ENCODE results near the gene DENND6B. TPM values are rescaled to one million over a fixed set of nuclear protein-coding genes. Genes with fewer than 3 reads are reported as not detected.

The DENND6B gene
- polyA plus RNA-seq, 1 donor, result 5.5 TPM

GRCh38 chr22:50302564-50302963 is 24.2 kb downstream of the DENND6B start:
- DNase-seq, result no peak

- DNase-seq, result no peak
These were observed 24.7 kb downstream of the DENND6B start for GRCh38 chr22:50302041-50302541.

- no peak for DNase-seq
These were observed 25.2 kb downstream of the DENND6B start for GRCh38 chr22:50301581-50301991.

GRCh38 chr22:50300620-50301257 is 26.1 kb downstream of the DENND6B start:
- DNase-seq, result no peak

- no peak for DNase-seq
These were observed 26.8 kb downstream of the DENND6B start for GRCh38 chr22:50299785-50300619.

GRCh38 chr22:50298937-50299784 is 27.7 kb downstream of the DENND6B start:
- no peak for DNase-seq

- DNase-seq, result no peak
These were observed 28.6 kb downstream of the DENND6B start for GRCh38 chr22:50298266-50298637.

GRCh38 chr22:50297510-50298265 is 29.1 kb downstream of the DENND6B start:
- no peak for DNase-seq

DNA sequence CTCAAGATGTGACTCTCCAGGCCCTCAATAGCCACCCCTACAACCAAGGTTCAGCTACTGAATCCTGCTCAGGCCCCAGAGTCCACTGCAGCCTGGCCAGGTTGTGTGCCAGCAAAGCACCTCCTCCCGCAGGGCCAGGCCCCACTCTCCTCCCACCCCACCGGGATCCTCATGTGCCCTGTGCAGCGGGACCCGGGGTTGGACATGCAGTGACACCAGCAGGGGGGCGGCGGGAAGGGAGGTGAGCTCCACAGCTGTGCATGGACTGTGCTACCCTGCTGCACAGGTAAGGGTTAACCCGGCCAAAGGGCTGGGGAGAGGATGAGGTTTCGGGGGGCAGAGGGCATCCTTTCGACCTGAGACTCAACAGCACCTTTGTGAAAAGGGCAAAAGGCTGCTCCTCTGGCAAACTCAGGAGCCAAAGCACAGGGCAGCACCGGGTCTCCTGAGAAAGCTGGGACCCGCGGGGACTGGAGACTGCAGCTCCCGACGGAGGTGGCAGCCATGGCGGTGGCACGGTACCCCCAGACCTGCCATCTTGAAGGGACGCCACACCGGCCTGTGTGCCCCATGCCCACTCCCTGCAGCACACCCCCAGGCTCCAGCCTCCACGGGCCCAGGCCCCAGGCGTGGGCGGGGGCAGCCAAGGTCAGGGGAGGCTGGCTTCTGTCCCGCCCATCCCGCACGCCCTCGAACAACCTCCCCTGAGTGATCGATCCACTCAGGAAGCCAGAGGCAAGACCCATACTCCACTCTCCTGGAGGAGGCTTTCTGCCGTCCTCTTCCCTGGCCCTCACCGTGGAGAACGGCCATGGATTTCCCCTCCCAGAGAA is 29.9 kb downstream of the DENND6B start:
- no peak for DNase-seq

DNA sequence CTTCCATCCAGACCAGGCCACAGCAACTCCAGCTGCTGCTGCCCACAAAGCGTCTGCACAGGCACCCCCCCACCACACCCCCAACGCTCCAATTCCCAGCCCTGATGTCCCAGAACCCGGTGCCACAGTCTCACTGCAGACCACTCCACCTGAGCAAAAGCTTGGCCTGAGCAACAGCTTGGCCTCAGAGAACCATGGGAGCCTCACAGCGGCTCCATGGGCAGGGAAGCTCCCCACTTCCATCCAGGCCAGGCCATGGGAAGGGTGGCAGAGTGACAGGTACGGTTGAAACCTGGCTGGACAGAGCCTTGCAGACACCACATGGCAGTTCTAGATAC is 32.5 kb downstream of the DENND6B start:
- no peak for DNase-seq

- DNase-seq, result no peak
These were observed 33.1 kb downstream of the DENND6B start for GRCh38 chr22:50293441-50294318.

DNA sequence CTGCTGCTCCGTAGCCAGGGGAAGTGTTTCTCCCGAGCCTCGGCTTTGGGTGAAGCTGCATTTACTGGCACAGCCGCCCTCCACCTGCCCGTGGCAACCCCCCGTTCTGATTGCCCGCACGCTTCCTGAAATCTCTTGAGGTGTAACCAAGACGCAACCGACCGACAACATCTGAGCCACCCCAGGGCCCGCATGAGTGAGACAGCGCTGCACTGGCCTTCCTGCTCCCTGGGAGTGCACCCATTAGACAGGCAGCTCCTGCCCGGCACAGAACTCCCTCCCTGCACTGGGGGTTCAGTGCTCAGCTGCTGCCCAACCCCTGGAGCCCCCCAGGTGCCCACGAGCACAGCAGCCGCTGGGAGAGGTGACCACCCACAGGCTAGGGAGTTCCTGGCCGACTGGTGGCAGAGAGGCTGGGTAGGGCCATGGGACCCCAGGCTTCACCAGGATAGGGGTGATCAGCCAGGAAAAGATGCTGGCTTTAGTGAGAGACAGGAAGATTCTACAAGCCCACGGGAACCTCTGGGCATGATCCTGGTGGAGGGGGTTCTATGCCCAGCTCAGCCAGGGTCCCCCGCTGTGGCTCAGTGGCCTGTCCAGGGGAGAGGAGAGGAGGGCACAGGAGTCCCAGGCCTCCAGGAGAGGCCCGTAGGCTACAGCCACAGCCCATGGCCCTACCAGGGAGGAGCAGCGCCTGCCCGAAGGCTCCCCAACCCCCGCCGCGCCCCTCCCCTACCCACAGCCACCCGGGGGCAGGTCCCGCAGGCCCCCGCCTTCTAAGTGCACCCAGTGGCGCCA is 34.0 kb downstream of the DENND6B start:
- no peak for DNase-seq

DNA sequence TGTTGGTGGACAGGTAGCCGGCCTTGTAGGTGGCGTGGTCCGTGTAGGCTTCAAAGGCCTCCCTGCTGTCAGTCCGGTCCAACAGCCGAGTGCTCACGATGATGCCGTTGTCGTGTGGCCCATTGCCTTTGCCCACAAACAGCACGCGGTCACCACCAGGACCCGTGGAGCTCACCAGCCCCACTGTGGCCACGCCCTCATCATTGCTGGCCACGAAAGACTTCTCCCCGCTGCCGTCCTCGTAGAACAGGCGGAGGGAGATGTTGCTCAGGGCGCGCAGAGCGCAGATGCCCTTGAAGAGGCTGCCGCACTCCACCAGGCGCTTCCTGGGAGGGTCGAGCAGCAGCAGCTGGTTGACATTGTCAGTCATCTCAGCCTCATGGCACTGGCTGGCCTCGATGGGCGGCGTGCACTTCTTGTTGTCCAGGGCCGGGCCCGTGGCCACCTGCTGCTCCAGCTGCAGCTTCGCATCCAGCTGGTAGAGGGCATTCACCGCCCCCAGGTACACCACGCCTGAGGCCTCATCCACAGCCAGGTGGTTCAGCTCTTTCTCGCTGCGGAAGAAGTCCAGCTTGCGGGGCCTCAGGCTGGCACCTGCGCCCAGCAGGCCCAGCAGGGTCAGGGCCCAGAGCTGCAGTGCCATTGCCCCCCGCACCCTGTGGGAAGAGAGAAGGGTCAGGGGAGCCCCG is 36.7 kb downstream of the DENND6B start:
- DNase-seq, result no peak

- DNase-seq, result no peak
These were observed 37.5 kb downstream of the DENND6B start for GRCh38 chr22:50289151-50289941.

GRCh38 chr22:50287731-50288130 is 39.1 kb downstream of the DENND6B start:
- no peak for DNase-seq

DNA sequence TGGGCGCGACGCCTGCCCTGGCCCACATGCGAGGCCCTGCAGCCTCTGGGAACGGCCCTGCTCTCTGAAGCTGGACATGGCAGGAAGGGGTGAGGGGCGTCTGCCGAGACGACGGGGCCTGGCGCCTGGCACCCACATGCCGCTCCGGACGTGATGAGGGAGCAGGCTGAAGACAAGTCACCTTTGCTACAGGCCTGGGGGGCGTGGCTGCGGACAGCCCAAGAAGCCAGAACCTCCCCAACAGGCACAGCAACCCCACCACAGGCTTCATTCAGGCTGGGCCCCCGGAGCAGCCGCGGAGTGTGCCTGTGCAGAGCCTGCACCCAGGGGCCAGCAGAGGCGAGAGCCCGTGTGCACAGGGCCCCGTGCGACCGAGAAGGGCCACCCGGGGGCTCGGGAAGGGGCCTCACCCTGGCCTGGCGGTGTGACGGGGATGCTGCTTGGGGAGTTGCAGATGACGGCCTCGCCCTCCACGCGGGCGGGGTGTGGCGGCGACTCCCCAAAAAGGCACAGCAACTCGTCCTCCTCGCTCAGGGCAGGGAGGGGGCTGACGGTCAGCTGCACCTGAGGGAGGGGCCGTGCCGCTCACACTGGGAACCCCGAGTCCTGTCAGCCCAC is 40.0 kb downstream of the DENND6B start:
- no peak for DNase-seq

DNA sequence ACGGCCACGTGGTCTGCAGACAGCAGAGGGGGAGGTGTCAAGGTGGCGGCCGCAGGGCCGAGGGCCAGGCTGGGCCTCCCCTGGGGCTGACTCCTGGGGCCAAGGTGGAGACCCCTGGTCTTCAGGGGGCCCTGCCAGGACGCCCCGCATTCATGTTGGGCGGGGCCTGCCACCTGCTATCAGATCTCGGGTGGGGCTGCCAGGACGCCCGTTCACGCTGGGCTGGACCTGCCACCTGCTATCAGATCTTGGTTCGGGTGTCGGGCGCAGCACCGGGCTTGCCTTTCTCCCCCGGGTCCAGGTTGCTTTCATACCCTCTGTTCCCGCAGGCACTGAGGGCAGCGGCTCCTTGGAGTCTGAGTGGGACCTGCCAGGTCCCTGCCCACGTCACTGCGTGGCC is 40.5 kb downstream of the DENND6B start:
- DNase-seq, result no peak

Data from hindlimb muscle (tissue), 1 donor.